SK-N-SH (cell line): Measurements from ENCODE around the gene RASL12. TPM values are rescaled to one million over a fixed set of nuclear protein-coding genes. Genes with fewer than 3 reads are reported as not detected.
A peak's percentile ranks its signal among the peaks of the same experiment; 100 is the strongest.

Source experiments
- CTCF ChIA-PET: fragments of 300-600, 350-600 bp; formaldehyde crosslinking; extraction: SDS; loops from one replicate; lab custom pipeline; 2021; lab: Yijun Ruan, JAX
- POLR2A ChIA-PET: fragments of 350-600 bp; sonication (Branson Sonifier 250); formaldehyde crosslinking; extraction: SDS; loops from one replicate; lab custom pipeline; 2020; ENCODE audit warnings: antibody characterized with exemption, inconsistent platforms; lab: Yijun Ruan, JAX
- DNase-seq: peaks from one replicate; pipeline ENCODE4 v3.0.0; 2012
- H2AFZ ChIP-seq: fragments of 200-600 bp; sonication (generic); 2 replicates; pipeline ENCODE4 v1.8.1; 2016; ENCODE audit warnings: antibody characterized with exemption, mild to moderate bottlenecking, low read depth
- H3F3A ChIP-seq: fragments of 200-600 bp; sonication (generic); replicated peaks from 2 replicates; pipeline ENCODE3; 2016; ENCODE audit warnings: antibody characterized with exemption, mild to moderate bottlenecking; ENCODE audit not compliant: insufficient read depth
- H3K27ac ChIP-seq, 2 experiments: fragments of 200-500 bp in 1 of 2; fragments of 200-600 bp in 1 of 2; sonication (Bioruptor generic) in 1 of 2; sonication (generic), shearing (Covaris generic) in 1 of 2; 2 replicates each; pipeline versions ENCODE4 v1.5.1 to v1.6.1; 2014 to 2016; ENCODE audit warnings: low read depth in 2 of 2, inconsistent platforms in 1 of 2, low read length in 1 of 2, mild to moderate bottlenecking in 1 of 2, mixed read lengths in 1 of 2
- H3K27me3 ChIP-seq: fragments of 200-600 bp; sonication (generic), shearing (Covaris generic); 2 replicates; pipeline ENCODE4 v1.6.1; 2016; ENCODE audit warnings: mixed run types; ENCODE audit not compliant: insufficient read depth
- H3K36me3 ChIP-seq, 2 experiments: fragments of 200-500 bp in 1 of 2; fragments of 200-600 bp in 1 of 2; sonication (Bioruptor generic) in 1 of 2; sonication (generic) in 1 of 2; replicated peaks in 1 of 2; 2 replicates each; pipeline versions ENCODE3 to v1.5.1; 2014 to 2016; ENCODE audit warnings: low read length in 1 of 2, mild to moderate bottlenecking in 1 of 2; ENCODE audit not compliant: insufficient read depth in 2 of 2, control insufficient read depth in 1 of 2
- H3K4me1 ChIP-seq, 2 experiments: fragments of 200-500 bp in 1 of 2; fragments of 200-600 bp in 1 of 2; sonication (Bioruptor generic) in 1 of 2; sonication (generic), shearing (Covaris generic) in 1 of 2; 2 replicates each; pipeline versions ENCODE4 v1.5.1 to v1.6.1; 2014 to 2016; ENCODE audit warnings: low read depth in 1 of 2, low read length in 1 of 2, mixed run types in 1 of 2; ENCODE audit not compliant: insufficient read depth in 2 of 2, control insufficient read depth in 1 of 2
- H3K4me2 ChIP-seq: fragments of 200-600 bp; sonication (generic), shearing (Covaris generic); 2 replicates; pipeline ENCODE4 v1.6.1; 2017; ENCODE audit warnings: mixed run types
- H3K4me3 ChIP-seq, 2 experiments: fragments of 200-500 bp in 1 of 2; fragments of 200-600 bp in 1 of 2; sonication (Bioruptor generic) in 1 of 2; sonication (generic), shearing (Covaris generic) in 1 of 2; 2 replicates each; pipeline versions ENCODE4 v1.5.1 to v1.8.1; 2014 to 2016; ENCODE audit warnings: low read depth in 2 of 2, inconsistent platforms in 1 of 2, low read length in 1 of 2, mild to moderate bottlenecking in 1 of 2, mixed read lengths in 1 of 2, moderate library complexity in 1 of 2
- H3K79me2 ChIP-seq: fragments of 200-600 bp; sonication (generic); 2 replicates; pipeline ENCODE4 v1.8.1; 2017; ENCODE audit warnings: mild to moderate bottlenecking; ENCODE audit not compliant: insufficient read depth
- H3K9ac ChIP-seq: fragments of 200-600 bp; sonication (generic); 2 replicates; pipeline ENCODE4 v1.6.1; 2017; ENCODE audit warnings: mixed run types
- H3K9me2 ChIP-seq: fragments of 200-600 bp; sonication (generic); 2 replicates; pipeline ENCODE4 v1.6.1; 2017; ENCODE audit warnings: mixed run types
- H3K9me3 ChIP-seq: fragments of 200-600 bp; sonication (generic); 2 replicates; pipeline ENCODE4 v1.6.1; 2017; ENCODE audit warnings: mixed run types, mild to moderate bottlenecking, moderate library complexity
- H4K20me1 ChIP-seq: fragments of 200-600 bp; sonication (generic); 2 replicates; pipeline ENCODE4 v1.6.1; 2017; ENCODE audit warnings: mild to moderate bottlenecking, mixed run types; ENCODE audit not compliant: insufficient read depth
- CTCF ChIP-seq: fragments of 200-600 bp; sonication (generic); IDR thresholded peaks from 2 replicates; pipeline ENCODE4 v1.6.1; 2017; ENCODE audit warnings: antibody characterized with exemption, mild to moderate bottlenecking, moderate library complexity
- EP300 ChIP-seq, 2 experiments: IDR thresholded peaks; 2 replicates each; pipeline versions ENCODE4 v1.4.0 to v1.6.1; 2012; ENCODE audit warnings: borderline replicate concordance in 1 of 2, low read depth in 1 of 2, low read length in 1 of 2
- EZH2phosphoT487 ChIP-seq: fragments of 200-600 bp; sonication (generic); IDR thresholded peaks from 2 replicates; pipeline ENCODE4 v1.6.1; 2017; ENCODE audit warnings: low read depth, mixed run types, mild to moderate bottlenecking, antibody characterized with exemption, moderate library complexity, borderline replicate concordance
- MXI1 ChIP-seq: IDR thresholded peaks from 2 replicates; pipeline ENCODE4 v1.6.1; 2012; ENCODE audit warnings: mild to moderate bottlenecking, low read depth, low read length, improper control_type of control experiment
- RAD21 ChIP-seq: IDR thresholded peaks from 2 replicates; pipeline ENCODE4 v1.6.1; 2012; ENCODE audit warnings: mild to moderate bottlenecking, low read length
- SIN3A ChIP-seq: IDR thresholded peaks from 2 replicates; pipeline ENCODE4 v1.6.1; 2012; ENCODE audit warnings: low read depth, mild to moderate bottlenecking, low read length, moderate library complexity, borderline replicate concordance
- SMC3 ChIP-seq: IDR thresholded peaks from 2 replicates; pipeline ENCODE4 v1.6.1; 2012; ENCODE audit warnings: low read depth, low read length, improper control_type of control experiment
- TAF1 ChIP-seq: IDR thresholded peaks from 2 replicates; pipeline ENCODE4 v1.6.1; 2012; ENCODE audit warnings: low read depth, mild to moderate bottlenecking, low read length, moderate library complexity, borderline replicate concordance
- USF1 ChIP-seq: IDR thresholded peaks from 2 replicates; pipeline ENCODE4 v1.4.0; 2012; ENCODE audit warnings: low read depth, borderline replicate concordance
- WGBS: methylation state at CpG from one replicate; pipeline ENCODE4 v1.1.6; 2017; ENCODE audit warnings: low lambda C conversion rate; 5-methylcytosine and 5-hydroxymethylcytosine counted together
- polyA plus RNA-seq, 3 experiments: library from polyadenylated mRNA; depleted of rRNA; stranded (reverse); fragments of >200 nt; gene quantifications; 2 replicates each; pipeline ENCODE4 v1.2.3, GENCODE V29; 2012

RASL12 gene
- polyA plus RNA-seq, 1 of the 3 experiments (the other 2 are of a cell fraction): not detected

- 96% methylated on average over 11 of the region's 11 CpGs for WGBS
These were observed 33.1 kb downstream of the RASL12 start for GRCh38 chr15:65034719-65035118.

GRCh38 chr15:65033659-65034269, 34.0 kb downstream of the RASL12 start:
- Histone ChIP-seq H3K4me2 (no peak overlapping the region), H3K9me2 (no peaks in the 10 kb centered on the region), H3K9ac (no peak overlapping the region), H3K27ac (no peak overlapping the region), H3K27me3 (no peaks in the 10 kb centered on the region), H3K4me1 (peaks cover 0 to 1% of the 10 kb centered on the region in 2 experiments; a peak in 1 of 4 replicates), H3K4me3 (peak overlapping the region in 1 of 2 experiments; percentile 1; a peak in 1 of 4 replicates), H3K79me2 (peaks cover 7% of the 10 kb centered on the region), H3K36me3 (no peaks in the 10 kb centered on the region), H3K9me3 (no peaks in the 10 kb centered on the region), H3F3A (no peaks in the 10 kb centered on the region), H4K20me1 (no peaks in the 10 kb centered on the region), H2AFZ (peak overlapping the region; percentile 61; the same call in 1 of the 2 replicates)
- peak; percentile 47 for DNase-seq
- TF ChIP-seq SMC3: peak; percentile 60
- no peak for TF ChIP-seq EP300 (IDR thresholded peaks at IDR 0.05; ENCODE audit: borderline replicate concordance in 1 of 2, low read depth in 1 of 2, low read length in 1 of 2)
- TF ChIP-seq EZH2phosphoT487: no peak
- TF ChIP-seq MXI1: 0 out of 2 replicates have a peak, but pooled peaks have one; percentile 38
- TF ChIP-seq CTCF: peak; percentile 59
- peak; percentile 82 for TF ChIP-seq RAD21
- no peak for TF ChIP-seq SIN3A
- TF ChIP-seq USF1: peak; percentile 60; the same call in 1 of the 2 replicates
- 36% methylated on average over 4 of the region's 4 CpGs for WGBS
- ChIA-PET CTCF (interaction anchor here (0.6 to 2.7 kb wide), 28 partner anchors 9 to 345 kb away, joined by 3 to 21 read pairs (median 5); partner anchors contain the start of genes CLPX, KBTBD13 and SLC51B), POLR2A (no interaction called here)

More at GRCh38 chr15:65034719-65035118, 33.1 kb downstream of the RASL12 start:
- Histone ChIP-seq H3K4me1 (no peaks in the 10 kb centered on the region; a peak in 1 of 4 replicates), H4K20me1 (no peaks in the 10 kb centered on the region), H3K36me3 (no peaks in the 10 kb centered on the region)
- no peak for TF ChIP-seq EZH2phosphoT487
- TF ChIP-seq TAF1: no peak
- no peak for TF ChIP-seq MXI1
- TF ChIP-seq, all 33 proteins: peak for 0
- H3F3A ChIP-seq: no peaks in the 10 kb centered on the region
- H3K79me2 ChIP-seq: no peaks in the 10 kb centered on the region
- H3K4me2 ChIP-seq: no peak overlapping the region
- ChIA-PET POLR2A (no interaction called here), CTCF (interaction anchor here (1.0 to 2.7 kb wide), 10 partner anchors 9 to 236 kb away, joined by 4 to 21 read pairs (median 10); partner anchors contain the start of genes KBTBD13 and SLC51B)
- H3K4me3 ChIP-seq: no peak overlapping the region
- no peak overlapping the region for H3K9ac ChIP-seq
- no peak for DNase-seq
- no peak overlapping the region for H2AFZ ChIP-seq
- H3K27me3 ChIP-seq: no peaks in the 10 kb centered on the region
- no peaks in the 10 kb centered on the region for H3K9me3 ChIP-seq
- no peak overlapping the region for H3K27ac ChIP-seq
- no peaks in the 10 kb centered on the region for H3K9me2 ChIP-seq
